Astrocyte (in vitro differentiated cells and primary cell): ENCODE measurements around the gene CNGB1. TPM values are rescaled to one million over a fixed set of nuclear protein-coding genes. Genes with fewer than 3 reads are reported as not detected.

Experiments
- DNase-seq: peaks from one replicate; pipeline ENCODE4 v3.0.0-alpha.2; 2010; ENCODE audit warnings: low read depth
- FAIRE-seq: peaks from 2 replicates; lab custom pipeline; 2011; peaks lifted over from hg19 to GRCh38; lab: Jason Lieb, UNC
- H2AFZ ChIP-seq: 2 replicates; pipeline ENCODE4 v1.6.0; 2012; ENCODE audit warnings: low read depth, low read length, inconsistent platforms
- H3K27ac ChIP-seq: 2 replicates; pipeline ENCODE4 v1.5.1; 2011; ENCODE audit warnings: low read depth, low read length, inconsistent platforms
- H3K27me3 ChIP-seq: 2 replicates; pipeline ENCODE4 v1.6.0; 2011; ENCODE audit warnings: low read length, inconsistent platforms; ENCODE audit not compliant: insufficient read depth
- H3K36me3 ChIP-seq: 2 replicates; pipeline ENCODE4 v1.5.1; 2011; ENCODE audit warnings: low read length, inconsistent platforms; ENCODE audit not compliant: insufficient read depth
- H3K4me1 ChIP-seq: 2 replicates; pipeline ENCODE4 v1.5.1; 2011; ENCODE audit warnings: low read length, inconsistent platforms; ENCODE audit not compliant: insufficient read depth
- H3K4me2 ChIP-seq: 2 replicates; pipeline ENCODE4 v1.6.0; 2012; ENCODE audit warnings: low read length, inconsistent platforms
- H3K4me3 ChIP-seq: 2 replicates; pipeline ENCODE4 v1.5.1; 2011; ENCODE audit warnings: low read depth, mild to moderate bottlenecking, low read length, inconsistent platforms; ENCODE audit not compliant: insufficient read depth
- H3K79me2 ChIP-seq: 2 replicates; pipeline ENCODE4 v1.6.0; 2012; ENCODE audit warnings: mild to moderate bottlenecking, low read length, inconsistent platforms; ENCODE audit not compliant: insufficient read depth
- H3K9ac ChIP-seq: 2 replicates; pipeline ENCODE4 v1.6.0; 2012; ENCODE audit warnings: mild to moderate bottlenecking, low read length, inconsistent platforms
- H3K9me3 ChIP-seq: 2 replicates; pipeline ENCODE4 v1.5.1; 2012; ENCODE audit warnings: low read depth, mild to moderate bottlenecking, low read length, inconsistent platforms; ENCODE audit not compliant: insufficient read depth
- H4K20me1 ChIP-seq: 2 replicates; pipeline ENCODE4 v1.6.0; 2012; ENCODE audit warnings: low read length, inconsistent platforms; ENCODE audit not compliant: insufficient read depth
- H3K27ac Mint-ChIP-seq: one replicate; pipeline ENCODE4 v1.8.0; 2021; ENCODE audit warnings: mild to moderate bottlenecking, mixed read lengths; ENCODE audit not compliant: unreplicated experiment
- H3K27me3 Mint-ChIP-seq: one replicate; pipeline ENCODE4 v1.8.0; 2021; ENCODE audit warnings: low read depth, mixed read lengths; ENCODE audit not compliant: unreplicated experiment
- H3K36me3 Mint-ChIP-seq: one replicate; pipeline ENCODE4 v1.8.0; 2021; ENCODE audit warnings: low read depth, mixed read lengths; ENCODE audit not compliant: unreplicated experiment
- H3K4me1 Mint-ChIP-seq: one replicate; pipeline ENCODE4 v1.8.0; 2021; ENCODE audit warnings: low read depth, mixed read lengths; ENCODE audit not compliant: unreplicated experiment
- H3K4me3 Mint-ChIP-seq: one replicate; pipeline ENCODE4 v1.8.0; 2021; ENCODE audit warnings: mild to moderate bottlenecking, moderate library complexity, mixed read lengths; ENCODE audit not compliant: unreplicated experiment
- H3K9me3 Mint-ChIP-seq: one replicate; pipeline ENCODE4 v1.8.0; 2021; ENCODE audit warnings: mild to moderate bottlenecking, mixed read lengths; ENCODE audit not compliant: unreplicated experiment
- CTCF ChIP-seq: IDR thresholded peaks from 2 replicates; pipeline ENCODE4 v1.5.1; 2011; ENCODE audit warnings: low read depth, mild to moderate bottlenecking, inconsistent platforms, low read length, moderate library complexity; ENCODE audit not compliant: insufficient read depth
- EZH2 ChIP-seq: IDR thresholded peaks from 2 replicates; pipeline ENCODE4 v1.6.1; 2012; ENCODE audit warnings: mild to moderate bottlenecking, low read length, inconsistent platforms; ENCODE audit not compliant: insufficient read depth
- total RNA-seq: library from RNA; stranded (reverse); gene quantifications from 2 replicates; pipeline ENCODE4 v1.2.1, GENCODE V29; 2021

CNGB1 gene
- total RNA-seq, 1 donor from 2014 or later, result not detected

GRCh38 chr16:57957673-57958392 lies 13.1 kb downstream of the CNGB1 start:
- H3K27me3 ChIP-seq, result peaks cover 2% of the 10 kb centered on the region
- FAIRE-seq, result no peak
- no peak overlapping the region for H2AFZ ChIP-seq
- TF ChIP-seq CTCF (no peak), EZH2 (no peak)
- no peak overlapping the region for H3K4me3 ChIP-seq
- no peaks in the 10 kb centered on the region for H3K4me1 Mint-ChIP-seq
- H3K79me2 ChIP-seq, result no peaks in the 10 kb centered on the region
- H3K4me1 ChIP-seq, result no peaks in the 10 kb centered on the region
- no peaks in the 10 kb centered on the region for H4K20me1 ChIP-seq
- H3K27me3 Mint-ChIP-seq, result peaks cover 50% of the 10 kb centered on the region
- no peak overlapping the region for H3K4me3 Mint-ChIP-seq
- H3K27ac ChIP-seq, result no peak overlapping the region
- H3K36me3 ChIP-seq, result no peaks in the 10 kb centered on the region
- no peak overlapping the region for H3K9ac ChIP-seq
- H3K27ac Mint-ChIP-seq, result no peak overlapping the region
- DNase-seq, result no peak
- H3K4me2 ChIP-seq, result no peak overlapping the region
- H3K36me3 Mint-ChIP-seq, result peaks cover 1% of the 10 kb centered on the region
- no peaks in the 10 kb centered on the region for H3K9me3 ChIP-seq
- no peaks in the 10 kb centered on the region for H3K9me3 Mint-ChIP-seq

GRCh38 chr16:57956924-57957672 lies 13.8 kb downstream of the CNGB1 start:
- H3K9me3 Mint-ChIP-seq, result no peaks in the 10 kb centered on the region
- H2AFZ ChIP-seq, result no peak overlapping the region

More at GRCh38 chr16:57956924-57957672, 13.8 kb downstream of the CNGB1 start:
- Histone ChIP-seq H3K27me3 (peaks cover 2% of the 10 kb centered on the region), H3K4me1 (no peaks in the 10 kb centered on the region), H3K9ac (no peak overlapping the region), H3K9me3 (no peaks in the 10 kb centered on the region), H4K20me1 (no peaks in the 10 kb centered on the region), H3K4me3 (no peak overlapping the region), H3K36me3 (no peaks in the 10 kb centered on the region), H3K27ac (no peak overlapping the region), H3K4me2 (no peak overlapping the region), H3K79me2 (no peaks in the 10 kb centered on the region)
- Mint-ChIP-seq H3K4me1 (no peaks in the 10 kb centered on the region), H3K27me3 (peaks cover 43% of the 10 kb centered on the region), H3K4me3 (no peak overlapping the region), H3K27ac (no peak overlapping the region), H3K36me3 (peaks cover 1% of the 10 kb centered on the region)
- FAIRE-seq, result no peak
- no peak for DNase-seq
- TF ChIP-seq EZH2 (no peak), CTCF (no peak)
